ENCODE measurements around the gene KCNMA1. TPM values are rescaled to one million over a fixed set of nuclear protein-coding genes. Genes with fewer than 3 reads are reported as not detected.

KCNMA1 gene
- polyA plus RNA-seq, 1 donor = 19.6 TPM

DNA sequence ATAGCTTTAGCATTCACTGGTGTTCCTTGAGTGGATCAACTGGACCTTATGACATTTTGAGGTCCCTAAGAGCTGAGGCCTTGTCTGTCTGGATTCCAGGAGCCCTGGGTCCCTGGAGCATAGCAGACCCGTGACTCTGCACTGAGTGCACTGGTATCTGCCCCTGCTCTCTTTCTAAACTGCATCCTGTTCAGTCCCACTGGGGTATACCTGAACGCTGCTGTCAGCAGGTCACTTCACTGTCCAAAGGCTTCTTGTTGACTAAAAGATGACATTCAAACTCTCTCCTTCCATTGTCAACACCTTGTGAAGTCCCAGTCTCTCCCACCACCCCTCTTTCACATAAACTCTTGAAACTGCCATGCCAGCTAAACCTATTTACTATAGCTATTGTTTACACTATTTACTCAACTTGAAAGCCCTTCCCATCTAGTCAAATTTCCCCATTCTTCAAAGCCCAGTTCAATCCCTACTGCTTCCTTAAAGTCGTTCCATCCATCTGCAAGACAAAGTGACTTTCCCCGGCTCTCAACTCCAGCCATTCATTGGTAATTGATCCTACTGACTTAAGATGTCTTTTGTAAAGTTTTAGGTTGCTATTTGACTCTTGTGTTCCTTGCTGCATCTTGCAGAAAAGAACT is 523.3 kb downstream of the KCNMA1 start:
- no peak for DNase-seq
- Histone ChIP-seq H3K4me1 (ENCODE audit: control insufficient read depth, insufficient read depth, low read length) (no peaks in the 10 kb centered on the region), H3K9me3 (ENCODE audit: control insufficient read depth, low read depth, low read length) (no peaks in the 10 kb centered on the region), H3K27ac (ENCODE audit: low read length) (no peak overlapping the region), H3K27me3 (ENCODE audit: control insufficient read depth, insufficient read depth, low read length) (no peaks in the 10 kb centered on the region), H3K36me3 (ENCODE audit: control insufficient read depth, insufficient read depth, low read length) (no peaks in the 10 kb centered on the region), H3K4me3 (ENCODE audit: low read length) (no peak overlapping the region)
- no CpG with 5 or more reads among the region's 4 CpGs for WGBS (ENCODE audit: insufficient coverage, low lambda C conversion rate)

DNA sequence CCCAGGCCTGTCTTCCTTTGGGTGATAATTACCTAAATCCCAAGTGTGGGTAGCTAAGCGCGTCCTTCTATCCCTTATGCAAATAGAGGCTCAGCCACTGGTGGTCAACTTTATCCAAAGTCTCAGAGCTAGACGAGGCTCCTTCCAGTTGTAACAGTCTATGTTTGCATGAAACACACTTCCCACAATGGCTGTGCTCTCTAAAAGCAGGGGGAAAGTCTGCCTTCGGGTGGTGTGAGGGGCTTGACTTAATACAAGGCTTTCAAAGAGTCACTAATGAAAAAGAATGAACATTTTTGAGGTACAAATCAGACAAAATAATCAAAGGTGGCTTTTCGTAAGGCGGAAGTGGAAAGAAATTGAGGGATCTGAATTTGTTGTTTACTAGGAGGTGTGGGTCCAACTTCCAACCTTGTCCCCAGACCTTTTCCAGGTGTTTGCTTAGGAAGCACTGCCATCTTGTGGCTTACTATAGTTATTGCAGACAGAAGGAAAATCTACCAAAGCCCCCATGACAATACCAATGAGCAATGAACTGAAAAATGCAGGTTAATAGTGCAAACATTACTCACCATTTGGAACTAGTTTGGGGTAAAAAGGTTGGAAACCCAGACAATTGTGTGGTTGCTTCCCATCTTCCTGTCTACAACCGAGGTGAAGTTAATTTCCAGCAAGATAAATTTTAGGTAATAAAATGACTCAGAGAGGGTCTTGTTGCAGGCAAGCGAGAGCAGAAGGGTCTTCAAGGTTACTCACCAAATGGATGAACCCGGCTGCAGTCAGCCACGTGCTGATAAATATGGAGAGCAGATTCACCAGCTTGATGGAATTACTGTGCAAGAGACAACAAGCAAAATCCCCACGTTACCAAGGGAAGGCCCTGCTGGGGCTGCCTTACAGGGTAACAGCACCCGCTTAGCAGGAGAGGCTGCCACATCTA is 525.7 kb downstream of the KCNMA1 start:
- DNase-seq = peak; percentile 22 to 36
- Histone ChIP-seq H3K9me3 (ENCODE audit: control insufficient read depth, low read depth, low read length) (no peaks in the 10 kb centered on the region), H3K27me3 (ENCODE audit: control insufficient read depth, insufficient read depth, low read length) (no peaks in the 10 kb centered on the region), H3K4me1 (ENCODE audit: control insufficient read depth, insufficient read depth, low read length) (no peaks in the 10 kb centered on the region), H3K4me3 (ENCODE audit: low read length) (no peak overlapping the region), H3K27ac (ENCODE audit: low read length) (no peak overlapping the region), H3K36me3 (ENCODE audit: control insufficient read depth, insufficient read depth, low read length) (no peaks in the 10 kb centered on the region)
- 29% methylated on average over 4 of the region's 12 CpGs for WGBS (ENCODE audit: insufficient coverage, low lambda C conversion rate)

GRCh38 chr10:77110757-77111156 is 526.9 kb downstream of the KCNMA1 start:
- no CpG with 5 or more reads among the region's 4 CpGs for WGBS (ENCODE audit: insufficient coverage, low lambda C conversion rate)

GRCh38 chr10:77109351-77109994 is 528.1 kb downstream of the KCNMA1 start:
- Histone ChIP-seq H3K4me3 (ENCODE audit: low read length) (no peak overlapping the region), H3K4me1 (ENCODE audit: control insufficient read depth, insufficient read depth, low read length) (no peaks in the 10 kb centered on the region), H3K27me3 (ENCODE audit: control insufficient read depth, insufficient read depth, low read length) (no peaks in the 10 kb centered on the region), H3K9me3 (ENCODE audit: control insufficient read depth, low read depth, low read length) (no peaks in the 10 kb centered on the region), H3K27ac (ENCODE audit: low read length) (no peak overlapping the region), H3K36me3 (ENCODE audit: control insufficient read depth, insufficient read depth, low read length) (no peaks in the 10 kb centered on the region)
- WGBS (ENCODE audit: insufficient coverage, low lambda C conversion rate) = 83% methylated on average over 2 of the region's 9 CpGs
- no peak for DNase-seq

More at GRCh38 chr10:77110757-77111156, 526.9 kb downstream of the KCNMA1 start:
- Histone ChIP-seq H3K4me3 (ENCODE audit: low read length) (no peak overlapping the region), H3K36me3 (ENCODE audit: control insufficient read depth, insufficient read depth, low read length) (no peaks in the 10 kb centered on the region), H3K4me1 (ENCODE audit: control insufficient read depth, insufficient read depth, low read length) (no peaks in the 10 kb centered on the region), H3K27me3 (ENCODE audit: control insufficient read depth, insufficient read depth, low read length) (no peaks in the 10 kb centered on the region), H3K27ac (ENCODE audit: low read length) (no peak overlapping the region), H3K9me3 (ENCODE audit: control insufficient read depth, low read depth, low read length) (no peaks in the 10 kb centered on the region)
- DNase-seq = no peak

GRCh38 chr10:77106676-77107075 is 530.9 kb downstream of the KCNMA1 start:
- no peaks in the 10 kb centered on the region for H3K9me3 ChIP-seq (ENCODE audit: control insufficient read depth, low read depth, low read length)

GRCh38 chr10:77105761-77106221 is 531.8 kb downstream of the KCNMA1 start:
- DNase-seq = peak in 1 of 2 donors; percentile 27
- WGBS (ENCODE audit: insufficient coverage, low lambda C conversion rate) = 41% methylated on average over 3 of the region's 5 CpGs
- H3K4me3 ChIP-seq (ENCODE audit: low read length) = no peak overlapping the region
- no peaks in the 10 kb centered on the region for H3K9me3 ChIP-seq (ENCODE audit: control insufficient read depth, low read depth, low read length)
- H3K27ac ChIP-seq (ENCODE audit: low read length) = no peak overlapping the region
- H3K27me3 ChIP-seq (ENCODE audit: control insufficient read depth, insufficient read depth, low read length) = no peaks in the 10 kb centered on the region
- no peaks in the 10 kb centered on the region for H3K4me1 ChIP-seq (ENCODE audit: control insufficient read depth, insufficient read depth, low read length)
- no peaks in the 10 kb centered on the region for H3K36me3 ChIP-seq (ENCODE audit: control insufficient read depth, insufficient read depth, low read length)

More at GRCh38 chr10:77106676-77107075, 530.9 kb downstream of the KCNMA1 start:
- Histone ChIP-seq H3K27me3 (ENCODE audit: control insufficient read depth, insufficient read depth, low read length) (no peaks in the 10 kb centered on the region), H3K27ac (ENCODE audit: low read length) (no peak overlapping the region), H3K4me3 (ENCODE audit: low read length) (no peak overlapping the region), H3K4me1 (ENCODE audit: control insufficient read depth, insufficient read depth, low read length) (no peaks in the 10 kb centered on the region), H3K36me3 (ENCODE audit: control insufficient read depth, insufficient read depth, low read length) (no peaks in the 10 kb centered on the region)
- no CpG with 5 or more reads among the region's 3 CpGs for WGBS (ENCODE audit: insufficient coverage, low lambda C conversion rate)
- no peak for DNase-seq

GRCh38 chr10:77104459-77104980 is 533.1 kb downstream of the KCNMA1 start:
- DNase-seq = no peak
- WGBS (ENCODE audit: insufficient coverage, low lambda C conversion rate) = no CpG with 5 or more reads among the region's 4 CpGs
- no peak overlapping the region for H3K27ac ChIP-seq (ENCODE audit: low read length)

DNA sequence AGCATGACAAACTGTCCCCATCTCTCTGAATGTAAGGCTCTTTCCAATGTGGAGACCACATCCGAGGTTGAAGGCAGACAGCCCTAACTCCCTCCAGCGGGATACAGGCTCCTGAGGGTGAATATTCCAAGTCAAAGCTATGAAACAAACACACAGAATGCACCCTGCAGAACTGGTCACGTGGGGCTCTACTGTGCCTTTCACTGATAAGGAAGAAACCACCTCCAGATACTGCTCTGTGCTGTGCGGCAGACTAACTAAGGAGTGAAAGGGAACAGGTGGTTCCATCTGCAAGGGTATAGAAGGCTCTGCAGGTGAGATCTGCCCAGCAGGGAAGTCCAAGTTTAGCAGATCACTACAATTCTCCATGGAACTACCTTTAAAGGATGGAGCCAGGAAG is 534.4 kb downstream of the KCNMA1 start:
- Histone ChIP-seq H3K4me3 (ENCODE audit: low read length) (no peak overlapping the region), H3K4me1 (ENCODE audit: control insufficient read depth, insufficient read depth, low read length) (no peaks in the 10 kb centered on the region), H3K27me3 (ENCODE audit: control insufficient read depth, insufficient read depth, low read length) (no peaks in the 10 kb centered on the region), H3K27ac (ENCODE audit: low read length) (no peak overlapping the region), H3K9me3 (ENCODE audit: control insufficient read depth, low read depth, low read length) (no peaks in the 10 kb centered on the region), H3K36me3 (ENCODE audit: control insufficient read depth, insufficient read depth, low read length) (no peaks in the 10 kb centered on the region)
- no peak for DNase-seq
- WGBS (ENCODE audit: insufficient coverage, low lambda C conversion rate) = no CpG with 5 or more reads among the region's 4 CpGs

More at GRCh38 chr10:77104459-77104980, 533.1 kb downstream of the KCNMA1 start:
- no peaks in the 10 kb centered on the region for H3K36me3 ChIP-seq (ENCODE audit: control insufficient read depth, insufficient read depth, low read length)
- no peaks in the 10 kb centered on the region for H3K4me1 ChIP-seq (ENCODE audit: control insufficient read depth, insufficient read depth, low read length)
- H3K4me3 ChIP-seq (ENCODE audit: low read length) = no peak overlapping the region
- no peaks in the 10 kb centered on the region for H3K27me3 ChIP-seq (ENCODE audit: control insufficient read depth, insufficient read depth, low read length)
- H3K9me3 ChIP-seq (ENCODE audit: control insufficient read depth, low read depth, low read length) = no peaks in the 10 kb centered on the region

DNA sequence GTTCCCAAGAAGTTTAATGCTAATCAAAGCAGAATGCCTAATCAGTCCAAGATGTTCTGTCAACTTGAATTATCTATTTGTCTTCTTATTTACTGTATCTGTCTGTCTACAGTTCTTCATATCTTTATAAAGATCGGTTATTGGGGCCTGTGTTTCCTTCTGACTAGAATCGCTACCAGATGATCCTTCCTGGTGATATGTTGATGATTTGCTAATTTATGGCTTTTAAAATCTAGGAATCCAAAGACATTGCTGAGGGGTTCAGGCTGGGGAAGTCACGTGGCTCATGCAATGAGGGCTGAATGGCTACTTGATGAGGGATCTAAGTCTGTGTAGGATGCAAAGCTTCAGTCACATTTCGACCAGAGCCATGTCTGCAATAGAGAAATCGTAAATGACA is 536.3 kb downstream of the KCNMA1 start:
- Histone ChIP-seq H3K27ac (ENCODE audit: low read length) (no peak overlapping the region), H3K9me3 (ENCODE audit: control insufficient read depth, low read depth, low read length) (no peaks in the 10 kb centered on the region), H3K36me3 (ENCODE audit: control insufficient read depth, insufficient read depth, low read length) (no peaks in the 10 kb centered on the region), H3K4me3 (ENCODE audit: low read length) (no peak overlapping the region), H3K4me1 (ENCODE audit: control insufficient read depth, insufficient read depth, low read length) (no peaks in the 10 kb centered on the region), H3K27me3 (ENCODE audit: control insufficient read depth, insufficient read depth, low read length) (no peaks in the 10 kb centered on the region)
- DNase-seq = no peak
- no CpG with 5 or more reads among the region's 5 CpGs for WGBS (ENCODE audit: insufficient coverage, low lambda C conversion rate)

DNA sequence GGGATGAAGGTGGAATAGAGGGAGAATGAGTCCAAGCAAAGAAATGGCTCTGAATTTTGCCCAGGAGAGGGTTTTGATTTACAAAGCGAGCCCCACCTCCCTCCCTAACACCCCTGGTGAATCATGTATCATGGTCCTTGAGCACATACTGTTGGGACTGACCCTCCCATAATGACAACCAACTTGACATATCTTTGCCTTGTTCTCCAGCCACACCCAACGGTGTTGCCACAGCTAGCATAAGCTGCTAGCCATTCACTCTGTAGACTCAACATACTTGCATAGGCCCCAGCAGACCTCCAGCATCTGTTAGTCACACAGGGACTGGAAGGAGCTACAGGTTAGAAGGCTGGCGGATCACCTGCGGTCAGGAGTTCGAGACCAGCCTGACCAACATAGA is 538.5 kb downstream of the KCNMA1 start:
- Histone ChIP-seq H3K36me3 (ENCODE audit: control insufficient read depth, insufficient read depth, low read length) (no peaks in the 10 kb centered on the region), H3K4me3 (ENCODE audit: low read length) (no peak overlapping the region), H3K4me1 (ENCODE audit: control insufficient read depth, insufficient read depth, low read length) (no peaks in the 10 kb centered on the region), H3K27me3 (ENCODE audit: control insufficient read depth, insufficient read depth, low read length) (no peaks in the 10 kb centered on the region), H3K9me3 (ENCODE audit: control insufficient read depth, low read depth, low read length) (no peaks in the 10 kb centered on the region), H3K27ac (ENCODE audit: low read length) (no peak overlapping the region)
- no CpG with 5 or more reads among the region's 5 CpGs for WGBS (ENCODE audit: insufficient coverage, low lambda C conversion rate)
- DNase-seq = no peak
